HG03103 (cell line): ENCODE results near the gene FARSA.
"Not testable (repeated sequence)": the region's sequence is repeated elsewhere in the genome, so short reads cannot be mapped to it uniquely, and the experiment has no call there.

Experiments
- ATAC-seq: cut with Tn5 transposase; IDR thresholded peaks from one replicate; pipeline ENCODE4 v1.9.1; 2021; ENCODE audit warnings: low read depth; ENCODE audit not compliant: unreplicated experiment

The FARSA gene

DNA sequence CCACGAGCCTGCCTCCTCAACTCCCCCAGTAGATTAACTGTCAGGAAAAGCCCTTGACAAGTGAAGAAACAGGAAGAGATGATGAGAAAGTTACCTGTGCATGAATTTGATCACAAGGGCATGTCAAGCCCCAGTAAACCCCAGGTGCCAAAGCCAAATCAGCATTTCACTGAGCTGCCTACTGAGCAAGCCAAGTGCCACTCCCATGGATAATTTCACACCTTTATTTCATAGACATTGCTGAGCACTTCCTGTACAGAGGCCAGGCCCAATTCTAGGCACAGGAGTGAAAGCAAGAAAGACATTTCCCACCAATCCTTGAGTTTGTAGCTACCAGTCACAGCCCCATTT is 21.1 kb upstream of the FARSA start:
- no peak for ATAC-seq

GRCh38 chr19:12953799-12954611 is 20.5 kb upstream of the FARSA start:
- no peak for ATAC-seq

DNA sequence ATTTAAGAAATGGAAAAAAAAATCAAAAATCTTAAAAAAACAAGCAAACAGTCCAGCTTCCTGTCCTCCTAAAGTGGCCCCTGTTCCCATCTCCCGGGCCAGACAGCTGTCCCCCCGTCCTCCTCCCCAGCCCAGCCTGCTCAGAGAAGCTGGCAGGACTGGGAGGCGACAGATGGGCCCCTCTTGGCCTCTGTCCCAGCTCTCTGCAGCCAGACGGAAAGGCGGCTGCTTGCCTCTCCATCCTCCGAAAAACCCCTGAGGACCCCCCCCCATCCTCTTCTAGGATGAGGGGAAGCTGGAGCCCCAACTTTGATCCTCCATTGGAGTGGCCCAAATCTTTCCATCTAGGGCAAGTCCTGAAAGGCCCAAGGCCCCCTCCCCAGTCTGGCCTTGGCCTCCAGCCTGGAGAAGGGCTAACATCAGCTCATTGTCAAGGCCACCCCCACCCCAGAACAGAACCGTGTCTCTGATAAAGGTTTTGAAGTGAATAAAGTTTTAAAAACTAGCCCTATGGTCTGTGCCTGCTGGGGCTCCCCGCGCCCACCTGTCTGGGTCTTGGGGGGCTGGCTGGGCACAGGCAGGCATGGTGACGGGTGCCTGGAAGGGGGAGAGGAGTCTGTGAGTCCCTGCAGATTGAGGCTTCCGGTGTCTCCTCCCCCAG is 19.8 kb upstream of the FARSA start:
- no peak for ATAC-seq

GRCh38 chr19:12952488-12953137 is 19.1 kb upstream of the FARSA start:
- ATAC-seq: no peak

DNA sequence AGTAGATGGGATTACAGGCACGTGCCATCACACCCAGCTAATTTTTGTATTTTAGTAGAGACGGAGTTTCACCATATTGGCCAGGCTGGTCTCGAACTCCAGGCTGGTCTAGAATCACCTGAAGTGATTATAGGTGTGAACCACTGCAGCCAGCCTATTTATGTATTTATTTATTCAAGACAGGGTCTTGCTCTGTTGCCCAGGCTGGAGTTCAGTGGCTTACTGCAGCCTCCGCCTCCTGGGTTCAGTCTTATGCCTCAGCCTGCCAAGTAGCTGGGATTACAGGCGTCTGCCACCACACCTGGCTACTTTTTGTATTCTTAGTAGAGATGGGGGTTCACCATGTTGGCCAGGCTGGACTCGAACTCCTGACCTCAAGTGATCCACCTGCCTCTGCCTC is 18.5 kb upstream of the FARSA start:
- not testable (repeated sequence) for ATAC-seq

DNA sequence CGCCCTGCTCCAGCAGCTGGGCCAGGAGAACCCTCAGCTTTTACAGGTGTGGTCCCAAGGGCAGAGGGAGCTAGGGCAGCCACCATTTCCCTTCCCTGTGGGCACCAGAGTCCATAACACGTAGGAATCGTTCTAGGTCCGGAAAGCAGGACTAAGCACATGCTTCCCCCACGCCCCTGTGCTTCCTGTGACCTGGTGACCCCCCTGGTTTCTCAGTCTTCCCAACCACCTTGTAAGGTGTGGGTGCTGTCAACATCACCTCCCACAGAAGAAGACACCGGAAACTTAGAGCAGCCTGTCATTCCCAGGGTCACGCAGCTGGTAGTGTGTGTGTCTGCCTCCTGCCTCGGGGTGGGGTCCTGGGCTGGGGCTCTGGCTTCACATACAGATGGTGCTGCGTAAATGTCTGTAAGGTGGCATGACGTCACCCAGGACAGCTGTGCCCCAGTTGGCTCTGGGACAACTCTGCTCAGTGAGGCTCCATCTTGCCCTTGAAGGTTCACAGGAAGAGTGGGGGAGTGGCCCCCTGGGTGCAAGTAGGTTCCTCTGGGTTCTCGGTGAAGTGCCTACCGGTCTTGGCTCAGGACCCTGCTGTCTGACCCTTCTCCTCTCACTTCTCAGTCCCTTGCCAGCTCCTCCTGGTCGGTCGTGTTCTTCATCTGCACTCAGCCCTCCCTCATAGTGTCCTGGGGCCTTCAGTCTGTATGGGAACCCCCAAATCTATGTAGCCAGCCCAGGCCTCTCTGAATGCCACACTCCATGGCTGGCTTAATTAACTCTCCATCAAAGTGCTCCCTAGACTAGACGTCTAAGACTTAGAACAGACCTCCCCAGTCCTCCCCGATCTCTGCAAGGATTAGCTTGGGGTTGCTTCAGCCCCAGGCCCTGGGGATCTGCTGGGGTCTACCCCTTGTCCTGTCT is 16.1 kb upstream of the FARSA start:
- ATAC-seq: no peak

DNA sequence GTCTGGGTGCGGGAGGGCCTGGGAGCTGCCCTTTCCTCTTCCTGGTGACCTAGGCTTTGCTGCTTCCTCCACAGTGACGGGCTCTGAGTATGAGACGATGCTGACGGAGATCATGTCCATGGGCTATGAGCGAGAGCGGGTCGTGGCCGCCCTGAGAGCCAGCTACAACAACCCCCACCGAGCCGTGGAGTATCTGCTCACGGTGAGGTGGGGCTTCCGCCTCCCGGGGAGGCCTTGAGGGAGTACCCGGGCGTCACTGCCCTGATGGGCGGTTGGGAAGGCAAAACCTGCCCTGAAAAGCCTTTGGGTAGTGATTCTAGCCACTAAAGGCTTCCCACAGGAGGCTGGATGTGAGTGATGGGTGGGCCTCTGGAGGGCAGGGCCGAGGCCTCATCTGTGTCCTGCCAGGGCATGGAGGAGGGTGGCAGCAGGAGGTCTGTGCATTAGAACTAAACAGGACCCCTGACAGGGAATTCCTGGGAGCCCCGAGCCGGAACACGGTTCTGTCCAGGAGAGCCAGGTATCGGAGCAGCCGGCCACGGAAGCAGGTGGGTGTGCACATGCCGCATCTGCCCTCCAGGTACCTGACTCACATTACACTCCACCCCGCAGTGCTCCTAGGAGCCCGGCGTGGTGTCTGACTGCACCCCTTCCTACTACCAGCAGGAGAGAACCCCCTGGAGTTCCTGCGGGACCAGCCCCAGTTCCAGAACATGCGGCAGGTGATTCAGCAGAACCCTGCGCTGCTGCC is 15.3 kb upstream of the FARSA start:
- ATAC-seq: no peak

- ATAC-seq: no peak
Measured at GRCh38 chr19:12947702-12948611, 14.4 kb upstream of the FARSA start.

DNA sequence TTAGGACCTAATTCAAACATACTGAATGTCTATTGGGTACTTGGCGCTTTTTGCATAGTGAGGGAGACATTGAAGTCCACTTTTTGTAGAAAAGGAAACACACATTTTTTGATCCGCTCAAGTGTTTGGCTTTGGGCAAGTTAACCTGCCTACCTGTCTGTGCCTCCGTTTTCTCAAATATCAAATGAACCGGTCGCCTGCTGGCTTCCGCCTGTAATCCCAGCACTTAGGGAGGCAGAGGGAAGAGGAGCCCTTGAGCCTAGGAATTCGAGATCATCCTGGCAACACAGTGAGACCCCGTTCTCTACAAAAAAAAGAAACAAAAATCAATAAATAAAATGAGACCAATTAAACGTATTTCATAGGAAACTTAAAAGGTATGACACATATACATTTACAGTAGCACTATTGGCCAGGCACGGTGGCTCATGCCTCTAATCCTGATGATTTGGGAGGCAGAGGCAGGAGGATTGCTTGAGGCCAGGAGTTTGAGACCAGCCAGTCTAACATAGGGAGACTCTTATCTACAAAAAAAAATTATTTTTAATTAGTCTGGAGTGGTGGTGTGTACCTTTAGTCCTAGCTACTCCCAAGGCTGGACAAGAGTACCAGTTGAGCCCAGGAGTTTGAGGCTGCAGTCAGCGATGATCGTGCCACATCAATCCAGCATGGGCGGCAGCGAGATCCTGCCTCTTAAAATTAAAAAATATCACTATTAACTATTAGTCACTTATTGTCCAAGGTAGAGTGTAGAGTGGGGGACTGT is 13.4 kb upstream of the FARSA start:
- ATAC-seq: no peak

DNA sequence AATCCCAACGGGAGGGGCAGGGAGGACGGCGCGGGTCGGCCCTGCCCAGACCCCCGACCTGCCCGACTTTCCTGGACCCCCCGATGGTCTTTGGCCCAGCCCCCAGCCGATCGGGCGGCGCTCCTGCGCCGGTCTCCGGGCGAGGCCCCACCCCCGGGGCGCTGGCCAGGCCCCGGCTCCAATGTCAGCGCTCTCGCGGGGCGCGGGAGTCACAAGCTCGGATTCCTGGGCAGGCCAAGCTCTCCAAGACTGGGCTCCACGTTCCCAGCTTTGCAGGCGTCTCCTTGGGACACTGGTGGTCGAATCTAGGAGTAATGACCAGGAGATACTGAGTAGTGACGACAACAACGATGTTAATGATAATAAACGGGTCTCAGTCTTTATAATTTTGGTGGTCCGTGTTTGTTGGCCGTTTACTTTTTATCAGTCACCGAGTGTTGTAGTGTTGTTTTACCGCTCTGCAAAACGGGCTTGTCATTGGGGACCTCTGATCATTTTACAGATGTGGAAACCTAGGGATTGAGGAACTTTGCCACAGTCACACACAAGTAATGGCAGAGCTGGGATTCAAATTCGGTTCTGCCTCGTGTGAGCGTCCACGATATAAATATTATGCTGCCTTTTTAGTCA is 12.7 kb upstream of the FARSA start:
- peak; percentile 31 for ATAC-seq

GRCh38 chr19:12945479-12946091 is 12.1 kb upstream of the FARSA start, which contains the start of gene RAD23A:
Gene RAD23A, plus strand, starts transcription at chr19:12945862. Its CDS starts 87 bp downstream, at chr19:12945949.
- peak; percentile 52 for ATAC-seq

GRCh38 chr19:12944104-12944674 is 10.7 kb upstream of the FARSA start:
- no peak for ATAC-seq

DNA sequence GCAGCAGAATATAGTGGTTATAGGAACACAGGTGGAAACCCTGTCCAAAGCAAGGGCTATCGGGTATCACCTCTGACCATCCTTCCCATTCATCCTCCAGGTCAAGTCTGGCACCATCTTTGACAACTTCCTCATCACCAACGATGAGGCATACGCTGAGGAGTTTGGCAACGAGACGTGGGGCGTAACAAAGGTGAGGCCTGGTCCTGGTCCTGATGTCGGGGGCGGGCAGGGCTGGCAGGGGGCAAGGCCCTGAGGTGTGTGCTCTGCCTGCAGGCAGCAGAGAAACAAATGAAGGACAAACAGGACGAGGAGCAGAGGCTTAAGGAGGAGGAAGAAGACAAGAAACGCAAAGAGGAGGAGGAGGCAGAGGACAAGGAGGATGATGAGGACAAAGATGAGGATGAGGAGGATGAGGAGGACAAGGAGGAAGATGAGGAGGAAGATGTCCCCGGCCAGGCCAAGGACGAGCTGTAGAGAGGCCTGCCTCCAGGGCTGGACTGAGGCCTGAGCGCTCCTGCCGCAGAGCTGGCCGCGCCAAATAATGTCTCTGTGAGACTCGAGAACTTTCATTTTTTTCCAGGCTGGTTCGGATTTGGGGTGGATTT is 10.0 kb upstream of the FARSA start:
- no peak for ATAC-seq

- no peak for ATAC-seq
Measured at GRCh38 chr19:12940897-12941296, 7.4 kb upstream of the FARSA start.

DNA sequence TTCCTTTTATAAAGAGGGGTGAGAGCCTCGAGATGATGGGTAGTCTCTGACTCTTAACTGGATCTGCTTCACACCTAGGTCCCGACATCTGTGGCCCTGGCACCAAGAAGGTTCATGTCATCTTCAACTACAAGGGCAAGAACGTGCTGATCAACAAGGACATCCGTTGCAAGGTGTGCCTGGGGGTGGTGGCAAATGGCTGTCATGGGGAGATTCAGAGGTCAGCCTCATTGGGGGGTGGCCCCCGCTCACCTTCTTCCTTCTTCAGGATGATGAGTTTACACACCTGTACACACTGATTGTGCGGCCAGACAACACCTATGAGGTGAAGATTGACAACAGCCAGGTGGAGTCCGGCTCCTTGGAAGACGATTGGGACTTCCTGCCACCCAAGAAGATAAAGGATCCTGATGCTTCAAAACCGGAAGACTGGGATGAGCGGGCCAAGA is 6.5 kb upstream of the FARSA start:
- no peak for ATAC-seq

- no peak for ATAC-seq
Measured at GRCh38 chr19:12938779-12939601, 5.5 kb upstream of the FARSA start.
